GM13977 (cell line): ENCODE data around the gene KHDRBS1.

Source experiments
- DNase-seq: peaks from one replicate; pipeline ENCODE4 v3.0.0; 2012; ENCODE audit warnings: low spot score
- in situ Hi-C: fragments of 300-500 bp; cut with MboI; formaldehyde crosslinking; loops from one replicate; pipeline ENCODE4 v1.12.0; 2022; ENCODE audit warnings: low sequenced_read_pairs, low pct_unique_long_range_greater_than_20kb, mixed read lengths, inconsistent platforms; ENCODE audit not compliant: unreplicated experiment
- TF ChIP-seq, protein P1 (sequence below): IDR thresholded peaks from 2 replicates; pipeline ENCODE4 v1.5.1; 2012; ENCODE audit warnings: mild to moderate bottlenecking, control low read depth; ENCODE audit not compliant: insufficient read depth; ENCODE audit errors: extremely low read depth, missing control alignments

KHDRBS1 gene

DNA sequence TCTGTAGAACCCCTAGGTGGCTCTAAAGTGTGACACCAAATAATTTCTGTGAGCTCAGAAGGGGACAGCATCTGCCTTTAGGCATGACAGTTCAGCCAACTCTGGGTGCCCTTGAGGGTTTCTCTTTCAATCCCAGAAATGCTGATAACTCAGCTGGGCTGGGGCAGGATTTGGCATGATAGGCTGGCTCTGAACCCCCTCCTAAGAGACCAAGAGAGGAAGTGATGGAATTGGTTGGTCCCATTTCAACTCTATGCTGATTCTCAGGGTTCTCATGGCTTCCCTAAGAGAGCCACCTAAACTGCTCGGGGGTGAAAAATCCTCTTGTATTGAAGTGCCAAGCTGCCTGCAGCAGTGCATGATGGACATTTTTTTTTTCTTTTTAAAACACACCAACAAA, 30.6 kb downstream of the KHDRBS1 start:
- no peak for DNase-seq
- in situ Hi-C loops: no loop called here
- TF ChIP-seq, protein P1, sequence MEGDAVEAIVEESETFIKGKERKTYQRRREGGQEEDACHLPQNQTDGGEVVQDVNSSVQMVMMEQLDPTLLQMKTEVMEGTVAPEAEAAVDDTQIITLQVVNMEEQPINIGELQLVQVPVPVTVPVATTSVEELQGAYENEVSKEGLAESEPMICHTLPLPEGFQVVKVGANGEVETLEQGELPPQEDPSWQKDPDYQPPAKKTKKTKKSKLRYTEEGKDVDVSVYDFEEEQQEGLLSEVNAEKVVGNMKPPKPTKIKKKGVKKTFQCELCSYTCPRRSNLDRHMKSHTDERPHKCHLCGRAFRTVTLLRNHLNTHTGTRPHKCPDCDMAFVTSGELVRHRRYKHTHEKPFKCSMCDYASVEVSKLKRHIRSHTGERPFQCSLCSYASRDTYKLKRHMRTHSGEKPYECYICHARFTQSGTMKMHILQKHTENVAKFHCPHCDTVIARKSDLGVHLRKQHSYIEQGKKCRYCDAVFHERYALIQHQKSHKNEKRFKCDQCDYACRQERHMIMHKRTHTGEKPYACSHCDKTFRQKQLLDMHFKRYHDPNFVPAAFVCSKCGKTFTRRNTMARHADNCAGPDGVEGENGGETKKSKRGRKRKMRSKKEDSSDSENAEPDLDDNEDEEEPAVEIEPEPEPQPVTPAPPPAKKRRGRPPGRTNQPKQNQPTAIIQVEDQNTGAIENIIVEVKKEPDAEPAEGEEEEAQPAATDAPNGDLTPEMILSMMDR: no peak

- TF ChIP-seq, protein P1: no peak
- DNase-seq: no peak
- in situ Hi-C loops: no loop called here
Measured at GRCh38 chr1:32045772-32046171, 32.1 kb downstream of the KHDRBS1 start.

DNA sequence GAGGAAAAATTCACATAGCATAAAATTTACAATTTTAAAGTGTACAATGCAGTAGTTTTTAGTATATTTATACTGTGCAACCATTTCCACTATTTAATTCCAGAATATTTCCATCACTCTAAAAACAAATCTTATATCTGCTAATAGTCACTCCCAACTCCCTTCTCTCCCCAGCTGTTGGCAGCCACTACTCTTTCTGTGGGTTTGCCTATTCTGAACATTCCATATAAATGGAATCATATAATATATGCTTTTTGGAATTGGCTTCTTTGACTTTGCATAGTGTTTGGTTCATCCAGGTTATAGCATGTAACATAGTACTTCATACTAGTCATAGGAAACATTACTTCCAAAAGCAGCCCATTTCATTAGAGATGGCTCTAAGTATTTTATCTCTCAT, 34.0 kb downstream of the KHDRBS1 start:
- in situ Hi-C loops: no loop called here
- no peak for DNase-seq
- TF ChIP-seq, protein P1: no peak

DNA sequence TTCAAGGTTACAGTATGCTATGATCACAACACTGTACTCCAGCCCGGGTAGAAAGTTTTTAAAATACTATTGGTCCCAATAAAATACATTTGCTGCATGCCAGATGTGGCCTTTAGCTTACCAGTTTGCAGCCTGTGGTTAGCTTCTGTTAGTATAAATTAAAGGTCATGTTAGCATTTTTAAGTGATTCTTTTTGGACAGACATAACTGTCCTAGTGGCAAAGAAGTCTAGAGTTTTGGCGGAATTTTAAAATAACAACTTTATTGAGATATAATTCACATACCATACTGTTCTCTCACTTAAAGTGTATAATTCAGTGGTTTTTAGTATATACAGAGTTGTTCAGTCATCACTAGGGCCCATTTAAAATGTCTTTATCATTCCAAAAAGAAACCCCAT, 34.8 kb downstream of the KHDRBS1 start:
- no peak for DNase-seq
- in situ Hi-C loops: no loop called here
- TF ChIP-seq, protein P1: no peak

DNA sequence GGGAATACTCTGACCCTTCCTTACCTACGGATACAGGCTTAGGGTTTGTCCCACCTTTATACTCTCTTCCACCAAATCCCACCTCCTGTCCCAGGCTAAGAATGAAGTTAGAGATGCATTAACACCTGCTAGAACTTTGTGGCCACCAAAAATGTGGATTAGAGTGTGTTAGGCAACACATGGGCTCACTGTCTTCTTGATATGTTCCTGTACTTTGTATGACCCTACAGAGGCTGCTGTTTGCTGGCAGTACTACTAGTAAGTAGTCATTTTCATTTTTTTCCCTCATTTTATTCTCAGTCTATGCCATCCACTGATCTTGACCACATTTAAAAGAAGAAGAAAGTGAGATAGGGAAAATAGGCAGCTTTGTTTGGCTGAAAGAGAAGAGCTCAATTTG, 38.0 kb downstream of the KHDRBS1 start:
- TF ChIP-seq, protein P1: no peak
- in situ Hi-C loops: loop anchor here (25.0 kb wide), 1 partner anchor 389 kb away; no protein-coding TSS in a partner anchor
- DNase-seq: no peak

DNA sequence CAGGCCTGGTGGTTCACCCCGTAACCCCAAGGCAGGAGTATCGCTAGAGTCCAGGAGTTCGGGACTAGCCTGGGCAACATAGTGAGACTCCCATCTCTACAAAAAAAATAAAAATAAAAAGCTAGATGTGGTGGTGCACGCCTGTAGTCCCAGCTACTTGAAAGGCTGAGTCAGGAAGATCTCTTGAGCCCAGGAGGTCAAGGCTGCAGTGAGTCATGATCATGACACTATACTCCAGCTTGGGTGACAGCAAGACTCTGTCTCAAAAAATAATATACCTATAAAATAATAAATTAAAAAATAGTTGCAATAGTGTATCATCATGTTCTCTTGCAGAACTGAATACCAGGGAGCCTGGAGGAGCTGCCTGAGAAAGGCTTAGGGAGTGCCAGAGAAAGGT, 39.2 kb downstream of the KHDRBS1 start:
- TF ChIP-seq, protein P1: no peak
- DNase-seq: no peak
- in situ Hi-C loops: loop anchor here (25.0 kb wide), 1 partner anchor 391 kb away; no protein-coding TSS in a partner anchor

GRCh38 chr1:32055416-32055815, 41.7 kb downstream of the KHDRBS1 start:
- in situ Hi-C loops: loop anchor here (25.0 kb wide), 1 partner anchor 393 kb away; no protein-coding TSS in a partner anchor
- no peak for DNase-seq

More at GRCh38 chr1:32055416-32055815, 41.7 kb downstream of the KHDRBS1 start:
- TF ChIP-seq, protein P1: no peak
